Parathyroid adenoma (tissue), 2 donors: ENCODE results near the gene SLC20A1.
A peak's percentile ranks its signal among the peaks of the same experiment; 100 is the strongest.

ENCODE experiments used
- H2AFZ ChIP-seq: fragments of 300-600 bp; sonication (generic); one replicate; pipeline ENCODE4 v1.7.0; 2017; ENCODE audit warnings: antibody characterized with exemption, mild to moderate bottlenecking
- H3K27ac ChIP-seq: fragments of 300-600 bp; sonication (generic); one replicate; pipeline ENCODE4 v1.7.0; 2017
- H3K27me3 ChIP-seq: fragments of 300-600 bp; sonication (generic); one replicate; pipeline ENCODE4 v1.7.0; 2017; ENCODE audit warnings: low read length; ENCODE audit not compliant: control insufficient read depth, insufficient read depth
- H3K36me3 ChIP-seq: fragments of 300-600 bp; sonication (generic); one replicate; pipeline ENCODE4 v1.7.0; 2017; ENCODE audit warnings: low read length; ENCODE audit not compliant: control insufficient read depth, insufficient read depth
- H3K4me1 ChIP-seq: fragments of 300-600 bp; sonication (generic); one replicate; pipeline ENCODE4 v1.7.0; 2017; ENCODE audit warnings: control low read depth
- H3K4me2 ChIP-seq: fragments of 300-600 bp; sonication (generic); one replicate; pipeline ENCODE4 v1.7.0; 2017; ENCODE audit warnings: low read length
- H3K4me3 ChIP-seq: fragments of 300-600 bp; sonication (generic); one replicate; pipeline ENCODE4 v1.7.0; 2017; ENCODE audit warnings: low read depth, low read length
- H3K79me2 ChIP-seq: fragments of 300-600 bp; sonication (generic); one replicate; pipeline ENCODE4 v1.7.0; 2017; ENCODE audit warnings: control low read depth
- H3K9ac ChIP-seq: fragments of 300-600 bp; sonication (generic); one replicate; pipeline ENCODE4 v1.7.0; 2017; ENCODE audit warnings: mild to moderate bottlenecking
- H3K9me3 ChIP-seq: fragments of 300-600 bp; sonication (generic); one replicate; pipeline ENCODE4 v1.7.0; 2017; ENCODE audit warnings: low read length; ENCODE audit not compliant: control insufficient read depth
- TF ChIP-seq, protein P1 (sequence below): fragments of 300-600 bp; sonication (generic); IDR thresholded peaks from one replicate; pipeline ENCODE4 v1.7.0; 2017; ENCODE audit warnings: antibody characterized with exemption, mild to moderate bottlenecking
- donor health status: primary hyperparathyroidism.

The SLC20A1 gene

DNA sequence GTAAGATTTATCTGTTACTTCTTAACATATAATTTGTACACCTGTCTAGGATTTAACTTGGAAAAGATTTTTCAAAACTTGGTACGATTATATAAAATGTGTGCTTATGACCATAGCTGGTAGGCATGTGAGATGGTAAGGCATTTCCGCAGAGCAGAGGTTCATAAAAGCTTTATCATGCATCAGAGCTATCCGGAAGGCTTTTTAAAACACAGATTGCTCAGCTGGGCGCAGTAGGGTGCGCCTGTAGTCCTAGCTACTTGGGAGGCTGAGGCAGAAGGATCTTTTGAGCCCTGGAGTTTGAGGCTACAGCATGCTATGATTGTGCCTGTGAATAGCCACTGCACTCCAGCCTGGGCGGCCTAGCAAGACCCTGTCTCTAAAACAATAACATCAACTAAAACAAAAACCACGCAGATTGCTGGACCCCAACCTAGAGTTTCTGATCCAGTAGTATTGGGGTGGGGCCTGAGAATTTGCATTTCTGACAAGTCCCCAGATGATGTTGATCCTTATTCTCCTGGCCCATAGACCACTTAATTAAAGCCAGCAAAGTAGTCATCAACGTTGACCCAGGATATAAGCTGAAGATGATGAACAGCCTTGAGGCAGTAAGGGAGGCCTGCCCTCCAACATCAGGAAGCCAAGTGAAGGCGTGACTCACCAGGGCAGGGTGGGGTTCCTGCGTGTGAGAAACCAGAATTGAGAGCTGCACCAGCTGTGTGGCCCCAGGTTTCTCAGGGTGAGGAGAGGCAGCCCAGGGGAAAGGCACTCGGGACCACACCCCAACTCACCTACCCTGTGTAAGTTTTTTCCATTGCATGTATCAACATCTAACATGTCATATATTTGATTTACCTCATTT, 21.6 kb upstream of the SLC20A1 start:
- TF ChIP-seq, protein P1, sequence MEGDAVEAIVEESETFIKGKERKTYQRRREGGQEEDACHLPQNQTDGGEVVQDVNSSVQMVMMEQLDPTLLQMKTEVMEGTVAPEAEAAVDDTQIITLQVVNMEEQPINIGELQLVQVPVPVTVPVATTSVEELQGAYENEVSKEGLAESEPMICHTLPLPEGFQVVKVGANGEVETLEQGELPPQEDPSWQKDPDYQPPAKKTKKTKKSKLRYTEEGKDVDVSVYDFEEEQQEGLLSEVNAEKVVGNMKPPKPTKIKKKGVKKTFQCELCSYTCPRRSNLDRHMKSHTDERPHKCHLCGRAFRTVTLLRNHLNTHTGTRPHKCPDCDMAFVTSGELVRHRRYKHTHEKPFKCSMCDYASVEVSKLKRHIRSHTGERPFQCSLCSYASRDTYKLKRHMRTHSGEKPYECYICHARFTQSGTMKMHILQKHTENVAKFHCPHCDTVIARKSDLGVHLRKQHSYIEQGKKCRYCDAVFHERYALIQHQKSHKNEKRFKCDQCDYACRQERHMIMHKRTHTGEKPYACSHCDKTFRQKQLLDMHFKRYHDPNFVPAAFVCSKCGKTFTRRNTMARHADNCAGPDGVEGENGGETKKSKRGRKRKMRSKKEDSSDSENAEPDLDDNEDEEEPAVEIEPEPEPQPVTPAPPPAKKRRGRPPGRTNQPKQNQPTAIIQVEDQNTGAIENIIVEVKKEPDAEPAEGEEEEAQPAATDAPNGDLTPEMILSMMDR: no peak
- Histone ChIP-seq H3K9ac (no peak overlapping the region), H3K4me2 (no peak overlapping the region), H3K27ac (no peak overlapping the region), H3K36me3 (no peaks in the 10 kb centered on the region), H3K27me3 (no peaks in the 10 kb centered on the region), H3K9me3 (no peaks in the 10 kb centered on the region), H3K79me2 (no peaks in the 10 kb centered on the region), H3K4me3 (no peak overlapping the region), H3K4me1 (no peaks in the 10 kb centered on the region), H2AFZ (no peak overlapping the region)

DNA sequence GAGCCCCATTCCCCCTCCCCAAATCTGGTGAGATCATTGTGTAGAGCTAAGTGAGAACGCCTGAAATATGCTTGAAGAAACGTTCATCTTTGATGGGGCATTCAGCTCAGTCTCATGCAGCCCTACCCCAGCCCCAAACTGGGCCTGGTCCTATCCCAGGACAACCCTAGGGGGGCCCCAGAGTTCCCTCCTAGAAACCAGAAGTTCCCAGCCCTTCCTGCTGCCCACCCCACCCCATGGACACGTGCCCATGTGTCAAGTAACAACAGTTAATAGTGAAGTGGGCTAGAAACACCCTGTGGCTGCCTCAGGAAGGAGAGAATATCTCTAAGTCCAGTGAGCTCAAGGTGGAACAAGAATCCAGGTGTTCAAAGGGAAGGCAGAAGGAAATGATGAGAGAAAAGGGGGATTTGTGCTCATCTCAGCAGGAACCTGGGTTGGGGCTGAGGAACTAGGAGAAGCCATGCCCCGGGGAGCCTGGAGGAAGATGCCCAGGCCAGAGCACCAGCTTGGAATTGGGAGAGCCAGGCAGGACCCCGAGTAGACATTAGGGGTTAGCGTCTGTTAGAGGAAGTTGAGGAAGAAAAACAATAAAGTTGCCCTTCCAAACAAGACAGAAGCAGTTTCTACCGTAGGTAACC, 20.1 kb upstream of the SLC20A1 start:
- no peaks in the 10 kb centered on the region for H3K27me3 ChIP-seq
- H3K27ac ChIP-seq: no peak overlapping the region
- H3K4me1 ChIP-seq: no peaks in the 10 kb centered on the region
- H3K36me3 ChIP-seq: no peaks in the 10 kb centered on the region
- no peak overlapping the region for H3K4me2 ChIP-seq
- no peak overlapping the region for H2AFZ ChIP-seq
- H3K79me2 ChIP-seq: no peaks in the 10 kb centered on the region
- TF ChIP-seq, protein P1: no peak
- no peak overlapping the region for H3K9ac ChIP-seq
- H3K4me3 ChIP-seq: no peak overlapping the region
- H3K9me3 ChIP-seq: no peaks in the 10 kb centered on the region

DNA sequence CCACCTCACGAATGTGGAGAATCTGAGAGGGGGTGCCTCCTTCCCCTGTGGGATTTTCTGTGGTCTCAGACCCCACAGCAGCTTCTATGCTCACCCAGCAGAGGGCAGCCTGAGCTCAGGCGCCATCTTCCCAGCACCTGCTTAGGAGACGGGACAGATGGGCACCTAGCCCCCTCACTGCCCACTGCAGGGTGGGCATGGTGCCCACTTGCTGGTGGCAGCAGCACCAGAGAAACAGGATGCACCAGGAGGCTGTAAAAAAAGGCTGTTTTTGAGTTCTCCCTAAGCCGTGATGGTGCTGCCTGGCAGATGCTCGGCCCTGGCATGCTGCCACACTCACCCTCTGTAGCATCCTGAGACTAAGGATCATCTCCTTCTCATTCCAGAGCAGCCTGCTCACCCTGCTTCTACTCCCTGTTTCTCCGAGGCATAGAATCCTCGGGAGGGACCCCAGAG, 19.1 kb upstream of the SLC20A1 start:
- Histone ChIP-seq H3K27ac (peak overlapping the region; percentile 25), H2AFZ (peak overlapping the region; percentile 74), H3K9me3 (no peaks in the 10 kb centered on the region), H3K36me3 (no peaks in the 10 kb centered on the region), H3K79me2 (no peaks in the 10 kb centered on the region), H3K27me3 (no peaks in the 10 kb centered on the region), H3K4me2 (peak overlapping the region; percentile 24), H3K4me1 (no peaks in the 10 kb centered on the region), H3K9ac (no peak overlapping the region), H3K4me3 (no peak overlapping the region)
- TF ChIP-seq, protein P1: peak; percentile 89

DNA sequence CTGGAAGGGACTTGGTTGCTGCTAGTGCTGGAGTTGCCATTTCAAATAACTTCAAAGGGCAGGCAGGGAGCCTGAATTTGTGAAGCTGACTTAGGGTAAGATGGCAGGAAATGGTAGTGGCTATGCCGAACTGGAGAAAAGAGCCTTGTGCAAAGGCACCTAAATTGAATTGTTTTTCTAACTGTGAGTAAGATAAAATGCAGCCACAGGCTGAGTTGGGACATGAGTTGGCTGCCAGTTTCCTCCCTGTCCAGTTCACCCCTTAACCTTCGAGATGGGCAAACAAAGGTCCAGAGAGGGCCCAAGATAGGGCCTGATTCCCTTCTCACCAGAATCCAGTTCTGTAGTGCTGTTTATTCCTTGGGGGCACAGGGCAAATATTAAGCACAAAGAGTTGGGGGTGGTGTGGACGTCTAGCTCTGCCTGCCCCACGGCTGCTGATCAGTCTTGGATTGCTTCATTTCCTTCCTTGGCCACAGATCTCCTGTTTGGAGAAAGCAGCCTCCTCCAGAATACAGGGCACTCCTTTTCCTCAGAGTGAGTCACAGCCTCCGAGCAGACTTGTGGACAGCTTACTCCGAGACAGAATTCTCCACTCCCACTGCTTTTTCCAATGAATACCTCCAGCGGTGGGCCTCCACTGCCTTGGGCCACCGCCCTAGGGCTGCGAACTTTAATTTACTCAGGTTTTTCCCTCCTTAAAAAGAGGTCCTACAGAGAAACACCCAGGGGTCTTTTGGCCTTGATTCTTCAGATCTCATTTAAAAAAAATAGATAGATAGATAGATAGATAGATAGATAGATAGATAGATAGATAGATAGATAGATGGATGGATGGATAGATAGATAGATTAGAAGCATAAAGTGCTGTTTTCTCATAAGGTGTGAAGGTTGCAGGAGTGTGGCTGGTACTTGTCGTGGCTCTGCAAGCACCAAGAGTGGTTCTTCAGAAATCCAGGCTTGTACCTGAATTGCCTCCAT, 18.4 kb upstream of the SLC20A1 start:
- Histone ChIP-seq H2AFZ (peak overlapping the region; percentile 74), H3K9ac (no peak overlapping the region), H3K4me3 (no peak overlapping the region), H3K79me2 (no peaks in the 10 kb centered on the region), H3K9me3 (no peaks in the 10 kb centered on the region), H3K27me3 (no peaks in the 10 kb centered on the region), H3K36me3 (no peaks in the 10 kb centered on the region), H3K4me2 (no peak overlapping the region), H3K27ac (peak overlapping the region; percentile 25), H3K4me1 (no peaks in the 10 kb centered on the region)
- TF ChIP-seq, protein P1: no peak
